H1 (cell line): Measurements from ENCODE around the gene GNG7. TPM values are rescaled to one million over a fixed set of nuclear protein-coding genes. Genes with fewer than 3 reads are reported as not detected.
A peak's percentile ranks its signal among the peaks of the same experiment; 100 is the strongest.

Source experiments
- CTCF ChIA-PET: fragments of 300-600 bp; sonication (Branson Sonifier 250); formaldehyde crosslinking; loops from one replicate; lab custom pipeline; 2021; ENCODE audit not compliant: partially characterized antibody; lab: Charles Lee
- POLR2A ChIA-PET: fragments of 300-600 bp; sonication (Branson Sonifier 250); formaldehyde crosslinking; loops from one replicate; lab custom pipeline; 2021; ENCODE audit warnings: inconsistent platforms; ENCODE audit not compliant: partially characterized antibody; lab: Charles Lee
- DNase-seq, 2 experiments: peaks; one replicate each; pipeline versions ENCODE4 v3.0.0 to v3.0.0-alpha.2; 2010 to 2022; ENCODE audit warnings: low spot score in 2 of 2, low read depth in 1 of 2, mixed read lengths in 1 of 2
- FAIRE-seq: peaks from 2 replicates; lab custom pipeline; 2011; peaks lifted over from hg19 to GRCh38; lab: Jason Lieb, UNC
- H2AFZ ChIP-seq: 2 replicates; pipeline ENCODE4 v1.8.1; 2012; ENCODE audit warnings: low read length, inconsistent platforms
- H2AK5ac ChIP-seq: 2 replicates; pipeline ENCODE4 v1.6.1; 2013; ENCODE audit warnings: low read depth, low read length
- H2BK120ac ChIP-seq: replicated peaks from 2 replicates; pipeline ENCODE3; 2013; ENCODE audit warnings: low read depth, low read length, inconsistent platforms
- H2BK12ac ChIP-seq: 2 replicates; pipeline ENCODE4 v1.6.1; 2013; ENCODE audit warnings: low read depth, low read length
- H2BK15ac ChIP-seq: 2 replicates; pipeline ENCODE4 v1.6.1; 2013; ENCODE audit warnings: low read length
- H2BK20ac ChIP-seq: 2 replicates; pipeline ENCODE4 v1.6.1; 2013; ENCODE audit warnings: low read length
- H2BK5ac ChIP-seq: 2 replicates; pipeline ENCODE4 v1.6.1; 2013; ENCODE audit warnings: low read depth, low read length
- H3K14ac ChIP-seq: 2 replicates; pipeline ENCODE4 v1.6.1; 2013; ENCODE audit warnings: inconsistent platforms; ENCODE audit not compliant: insufficient read length
- H3K18ac ChIP-seq: 2 replicates; pipeline ENCODE4 v1.6.1; 2013; ENCODE audit warnings: low read length; ENCODE audit errors: extremely low read depth
- H3K23ac ChIP-seq: 2 replicates; pipeline ENCODE4 v1.6.1; 2013; ENCODE audit warnings: inconsistent platforms; ENCODE audit not compliant: insufficient read length
- H3K23me2 ChIP-seq: 2 replicates; pipeline ENCODE4 v1.6.1; 2013; ENCODE audit warnings: low read depth, low read length
- H3K27ac ChIP-seq: 2 replicates; pipeline ENCODE4 v1.6.1; 2011; ENCODE audit warnings: low read depth, low read length, inconsistent platforms
- H3K27me3 ChIP-seq, 4 experiments: replicated peaks in 1 of 4; 1 replicate in 1 of 4; 2 replicates in 3 of 4; pipeline versions ENCODE4 v1.6.1 to v1.8.1; 2011 to 2013; ENCODE audit warnings: low read length in 3 of 4, mild to moderate bottlenecking in 3 of 4, inconsistent platforms in 2 of 4, mixed read lengths in 2 of 4, moderate library complexity in 1 of 4; ENCODE audit not compliant: control insufficient read depth in 3 of 4, insufficient read depth in 3 of 4; ENCODE audit errors: extremely low read depth in 1 of 4
- H3K36me3 ChIP-seq, 4 experiments: 2 replicates each; pipeline versions ENCODE4 v1.6.1 to v1.8.1; 2011 to 2013; ENCODE audit warnings: mild to moderate bottlenecking in 4 of 4, low read length in 3 of 4, moderate library complexity in 2 of 4, control low read depth in 1 of 4, inconsistent platforms in 1 of 4; ENCODE audit not compliant: insufficient read depth in 4 of 4, control insufficient read depth in 2 of 4
- H3K4ac ChIP-seq: replicated peaks from 2 replicates; pipeline ENCODE3; 2013; ENCODE audit warnings: low read length, low read depth, mixed read lengths, inconsistent platforms; ENCODE audit not compliant: insufficient read length
- H3K4me1 ChIP-seq, 4 experiments: replicated peaks in 1 of 4; 1 replicate in 1 of 4; 2 replicates in 3 of 4; pipeline versions ENCODE4 v1.6.1 to v1.8.1; 2011 to 2013; ENCODE audit warnings: low read length in 3 of 4, inconsistent platforms in 2 of 4, mixed read lengths in 1 of 4; ENCODE audit not compliant: insufficient read depth in 4 of 4, control insufficient read depth in 3 of 4
- H3K4me2 ChIP-seq, 2 experiments: 2 replicates each; pipeline versions ENCODE4 v1.6.1 to v1.8.1; 2011 to 2013; ENCODE audit warnings: low read depth in 2 of 2, low read length in 2 of 2, control low read depth in 1 of 2, inconsistent platforms in 1 of 2, mild to moderate bottlenecking in 1 of 2; ENCODE audit not compliant: insufficient read depth in 1 of 2
- H3K4me3 ChIP-seq, 4 experiments: fragments of 200-600, 300-600 bp in 1 of 4; sonication (generic), shearing (Covaris generic), sonication (Bioruptor Twin) in 1 of 4; 2 replicates each; pipeline versions ENCODE4 v1.5.1 to v1.8.1; 2011 to 2016; ENCODE audit warnings: low read length in 4 of 4, low read depth in 3 of 4, control low read depth in 2 of 4, inconsistent platforms in 2 of 4, mild to moderate bottlenecking in 2 of 4, mixed read lengths in 1 of 4, moderate library complexity in 1 of 4; ENCODE audit not compliant: insufficient read depth in 2 of 4; ENCODE audit errors: extremely low read depth in 1 of 4
- H3K56ac ChIP-seq: replicated peaks from 2 replicates; pipeline ENCODE3; 2013; ENCODE audit warnings: low read depth, mild to moderate bottlenecking, mixed read lengths, low read length, inconsistent platforms; ENCODE audit not compliant: insufficient read length
- H3K79me1 ChIP-seq: 2 replicates; pipeline ENCODE4 v1.6.1; 2013; ENCODE audit warnings: low read depth, low read length, control low read depth
- H3K79me2 ChIP-seq, 2 experiments: 2 replicates each; pipeline versions ENCODE4 v1.6.1 to v1.8.1; 2012 to 2013; ENCODE audit warnings: low read length in 2 of 2, mild to moderate bottlenecking in 2 of 2, inconsistent platforms in 1 of 2; ENCODE audit not compliant: insufficient read depth in 2 of 2, control insufficient read depth in 1 of 2
- H3K9ac ChIP-seq, 4 experiments: replicated peaks in 1 of 4; 1 replicate in 1 of 4; 2 replicates in 3 of 4; pipeline versions ENCODE4 v1.6.1 to v1.8.1; 2011 to 2013; ENCODE audit warnings: low read depth in 3 of 4, low read length in 3 of 4, control low read depth in 2 of 4, mild to moderate bottlenecking in 2 of 4, moderate library complexity in 2 of 4, inconsistent platforms in 1 of 4; ENCODE audit errors: extremely low read depth in 1 of 4
- H3K9me3 ChIP-seq, 2 experiments: 2 replicates each; pipeline versions ENCODE4 v1.6.1 to v1.8.1; 2012 to 2013; ENCODE audit warnings: mild to moderate bottlenecking in 2 of 2, moderate library complexity in 2 of 2, control low read depth in 1 of 2, inconsistent platforms in 1 of 2, low read depth in 1 of 2, low read length in 1 of 2, mixed read lengths in 1 of 2; ENCODE audit not compliant: insufficient read depth in 2 of 2
- H4K20me1 ChIP-seq, 2 experiments: replicated peaks in 1 of 2; 2 replicates each; pipeline versions ENCODE3 to v1.8.1; 2011 to 2013; ENCODE audit warnings: inconsistent platforms in 2 of 2, low read length in 2 of 2, mild to moderate bottlenecking in 1 of 2; ENCODE audit not compliant: insufficient read depth in 2 of 2, control insufficient read depth in 1 of 2
- H4K5ac ChIP-seq: 2 replicates; pipeline ENCODE4 v1.6.1; 2013; ENCODE audit warnings: low read length, low read depth, mixed read lengths, inconsistent platforms; ENCODE audit not compliant: insufficient read length
- H4K8ac ChIP-seq: 2 replicates; pipeline ENCODE4 v1.8.0; 2013; ENCODE audit warnings: mild to moderate bottlenecking, moderate library complexity, low read length, inconsistent platforms; ENCODE audit not compliant: insufficient read depth; ENCODE audit errors: extremely low read depth
- H4K91ac ChIP-seq: replicated peaks from 2 replicates; pipeline ENCODE3; 2013; ENCODE audit warnings: low read length, mixed read lengths, inconsistent platforms; ENCODE audit not compliant: insufficient read length
- ASH2L ChIP-seq: fragments of 200-600, 300-600 bp; sonication (generic); IDR thresholded peaks from one replicate; pipeline ENCODE4 v1.7.1; 2017; ENCODE audit warnings: low read length
- RBBP5 ChIP-seq: IDR thresholded peaks from 2 replicates; pipeline ENCODE4 v1.7.1; 2012; ENCODE audit warnings: low read depth, mild to moderate bottlenecking, inconsistent platforms, low read length, moderate library complexity, borderline replicate concordance
- WGBS, 2 experiments: shearing (Covaris generic) in 1 of 2; methylation state at CpG; one replicate each; pipeline versions ENCODE4 v1.1.6 to v1.1.7; 2013 to 2015; ENCODE audit warnings: low lambda C conversion rate in 2 of 2, mixed read lengths in 2 of 2, inconsistent platforms in 1 of 2, low coverage in 1 of 2, missing lambda C conversion rate in 1 of 2; ENCODE audit not compliant: insufficient replicate concordance in 2 of 2, insufficient coverage in 1 of 2, insufficient read length in 1 of 2; ENCODE audit errors: extremely low coverage in 1 of 2, missing lambda C conversion rate in 1 of 2; 5-methylcytosine and 5-hydroxymethylcytosine counted together
- polyA plus RNA-seq, 7 experiments: library from polyadenylated mRNA; depleted of rRNA in 3 of 7; stranded (reverse) in 5 of 7; unstranded in 2 of 7; fragments of >200 nt in 5 of 7; fragments of 200-250 nt in 2 of 7; gene quantifications; 1 replicate in 5 of 7; 2 replicates in 1 of 7; 4 replicates in 1 of 7; pipeline versions ENCODE4 v1.2.1 to v1.2.3, GENCODE V29; 2011 to 2013; ENCODE audit warnings: missing spikeins in 2 of 7, mixed read lengths in 2 of 7
- total RNA-seq: library from RNA; stranded (reverse); fragmentation: NEBNext Ultra II Directional; extraction: Animal tissue kit (Norgen Biotek cat#: 25700); gene quantifications from 2 replicates; pipeline ENCODE4 v1.2.1, GENCODE V29; 2021

Gene GNG7
- total and polyA plus RNA-seq, 2 of the 8 experiments (the other 6 are each of a cell fraction or from before 2014, with no cell fraction given), result 2.8 to 7.8 TPM

GRCh38 chr19:2479556-2480194, 222.8 kb downstream of the GNG7 start:
- peaks cover 0 to 14% (median 13%) of the 10 kb centered on the region in 4 experiments; a peak in 6 of 7 replicates for H3K4me1 ChIP-seq
- no peak overlapping the region for H4K91ac ChIP-seq
- H2AK5ac ChIP-seq, result no peak overlapping the region
- CTCF ChIA-PET, result interaction anchor here (0.5 to 8.0 kb wide), 13 partner anchors 9 to 157 kb away, joined by 3 to 96 read pairs (median 4); no protein-coding TSS in a partner anchor
- H3K27me3 ChIP-seq, result peaks cover 10 to 40% (median 34%) of the 10 kb centered on the region in 4 experiments
- no peak overlapping the region for H3K27ac ChIP-seq
- no peak overlapping the region for H2BK15ac ChIP-seq
- H3K36me3 ChIP-seq, result peaks cover 0 to 5% (median 0%) of the 10 kb centered on the region in 4 experiments; a peak in 1 of 8 replicates
- H4K5ac ChIP-seq, result no peak overlapping the region
- H2BK12ac ChIP-seq, result peak overlapping the region; percentile 55; the same call in 1 of the 2 replicates
- FAIRE-seq (no peak), DNase-seq (no peak)
- H4K8ac ChIP-seq, result no peak overlapping the region; the same call in 1 of the 2 replicates
- H3K23ac ChIP-seq, result no peak overlapping the region
- WGBS, 2 experiments, result 46% methylated on average over 15 of the region's 20 CpGs; no CpG with 5 or more reads in 1 of the 2 experiments
- H3K4me2 ChIP-seq, result peak overlapping the region; percentile 87 to 94
- no peak overlapping the region for H3K18ac ChIP-seq
- no peak overlapping the region for H3K56ac ChIP-seq
- H2BK20ac ChIP-seq, result 0 out of 2 replicates have a peak overlapping the region, but pooled peaks have one; percentile 32
- H2BK120ac ChIP-seq, result no peak overlapping the region
- H3K79me1 ChIP-seq, result peaks cover 4% of the 10 kb centered on the region; the same call in 1 of the 2 replicates
- POLR2A ChIA-PET, result interaction anchor here (1.1 to 9.2 kb wide), 6 partner anchors 11 to 132 kb away, joined by 3 to 216 read pairs (median 7); no protein-coding TSS in a partner anchor
- peak overlapping the region; percentile 49 to 81 (median 56); a peak in 7 of 8 replicates for H3K4me3 ChIP-seq
- peak overlapping the region; percentile 44; the same call in 1 of the 2 replicates for H2BK5ac ChIP-seq
- no peak overlapping the region for H2AFZ ChIP-seq
- peaks cover 0 to 8% of the 10 kb centered on the region in 2 experiments; a peak in 2 of 4 replicates for H3K9me3 ChIP-seq
- peak overlapping the region in 1 of 4 experiments; percentile 1; a peak in 1 of 7 replicates for H3K9ac ChIP-seq
- peaks cover 0 to 7% of the 10 kb centered on the region in 2 experiments; a peak in 1 of 4 replicates for H3K79me2 ChIP-seq
- peaks cover 12% of the 10 kb centered on the region in 2 experiments for H4K20me1 ChIP-seq
- H3K4ac ChIP-seq, result no peak overlapping the region
- H3K14ac ChIP-seq, result no peak overlapping the region
- peaks cover 22% of the 10 kb centered on the region; the same call in 1 of the 2 replicates for H3K23me2 ChIP-seq
- TF ChIP-seq ASH2L (no peak), RBBP5 (peak; percentile 32; the same call in 1 of the 2 replicates)
